Endothelial cell of umbilical vein (primary cell): ENCODE results near the gene MLEC.

ENCODE experiments used
- EZH2 ChIP-seq: IDR thresholded peaks from 2 replicates; pipeline ENCODE4 v1.6.1; 2012; ENCODE audit warnings: borderline replicate concordance, low read depth, mild to moderate bottlenecking, moderate library complexity, low read length, inconsistent platforms; ENCODE audit not compliant: severe bottlenecking
- FOS ChIP-seq: IDR thresholded peaks from 2 replicates; pipeline ENCODE4 v1.6.1; 2011; ENCODE audit warnings: mild to moderate bottlenecking, low read length, moderate library complexity, borderline replicate concordance; ENCODE audit not compliant: insufficient read depth
- GATA2 ChIP-seq: IDR thresholded peaks from 2 replicates; pipeline ENCODE4 v1.7.0; 2011; ENCODE audit warnings: low read depth, mild to moderate bottlenecking, moderate library complexity, mixed read lengths, low read length; ENCODE audit not compliant: insufficient read length, insufficient read depth
- MAX ChIP-seq: IDR thresholded peaks from 2 replicates; pipeline ENCODE4 v1.6.1; 2011; ENCODE audit not compliant: insufficient read depth, insufficient read length
- MYC ChIP-seq: IDR thresholded peaks from one replicate; pipeline ENCODE4 v1.6.1; 2011; ENCODE audit warnings: mild to moderate bottlenecking, low read depth, low read length
- POLR2A ChIP-seq: IDR thresholded peaks from 2 replicates; pipeline ENCODE4 v1.6.1; 2012; ENCODE audit warnings: low read depth, mild to moderate bottlenecking, control low read depth, low read length
- POLR2AphosphoS5 ChIP-seq: IDR thresholded peaks from 2 replicates; pipeline ENCODE4 v1.6.1; 2012; ENCODE audit warnings: low read depth, mild to moderate bottlenecking, control low read depth, low read length, moderate library complexity; ENCODE audit not compliant: insufficient read depth
- TF ChIP-seq, protein P1 (sequence below), 2 donors: IDR thresholded peaks; 1 replicate in 1 of 2; 2 replicates in 1 of 2; pipeline ENCODE4 v1.5.1; 2011; ENCODE audit warnings: low read length in 2 of 2, mild to moderate bottlenecking in 2 of 2, moderate library complexity in 2 of 2, control low read depth in 1 of 2, inconsistent platforms in 1 of 2, low read depth in 1 of 2; ENCODE audit not compliant: insufficient read depth in 1 of 2; ENCODE audit errors: extremely low read depth in 1 of 2

- TF ChIP-seq POLR2A (no peak), POLR2AphosphoS5 (no peak), MAX (no peak), EZH2 (no peak), MYC (no peak), FOS (no peak), GATA2 (no peak)
- TF ChIP-seq, protein P1, sequence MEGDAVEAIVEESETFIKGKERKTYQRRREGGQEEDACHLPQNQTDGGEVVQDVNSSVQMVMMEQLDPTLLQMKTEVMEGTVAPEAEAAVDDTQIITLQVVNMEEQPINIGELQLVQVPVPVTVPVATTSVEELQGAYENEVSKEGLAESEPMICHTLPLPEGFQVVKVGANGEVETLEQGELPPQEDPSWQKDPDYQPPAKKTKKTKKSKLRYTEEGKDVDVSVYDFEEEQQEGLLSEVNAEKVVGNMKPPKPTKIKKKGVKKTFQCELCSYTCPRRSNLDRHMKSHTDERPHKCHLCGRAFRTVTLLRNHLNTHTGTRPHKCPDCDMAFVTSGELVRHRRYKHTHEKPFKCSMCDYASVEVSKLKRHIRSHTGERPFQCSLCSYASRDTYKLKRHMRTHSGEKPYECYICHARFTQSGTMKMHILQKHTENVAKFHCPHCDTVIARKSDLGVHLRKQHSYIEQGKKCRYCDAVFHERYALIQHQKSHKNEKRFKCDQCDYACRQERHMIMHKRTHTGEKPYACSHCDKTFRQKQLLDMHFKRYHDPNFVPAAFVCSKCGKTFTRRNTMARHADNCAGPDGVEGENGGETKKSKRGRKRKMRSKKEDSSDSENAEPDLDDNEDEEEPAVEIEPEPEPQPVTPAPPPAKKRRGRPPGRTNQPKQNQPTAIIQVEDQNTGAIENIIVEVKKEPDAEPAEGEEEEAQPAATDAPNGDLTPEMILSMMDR (IDR thresholded peaks at IDR 0.05; ENCODE audit: extremely low read depth in 1 of 2, insufficient read depth in 1 of 2, low read depth in 1 of 2, low read length in 2 of 2): no peak
These were observed 40.9 kb upstream of the MLEC start for GRCh38 chr12:120646044-120646443.
